ENCODE measurements around the gene TM2D3. TPM values are rescaled to one million over a fixed set of nuclear protein-coding genes. Genes with fewer than 3 reads are reported as not detected.

The TM2D3 gene, protein sequence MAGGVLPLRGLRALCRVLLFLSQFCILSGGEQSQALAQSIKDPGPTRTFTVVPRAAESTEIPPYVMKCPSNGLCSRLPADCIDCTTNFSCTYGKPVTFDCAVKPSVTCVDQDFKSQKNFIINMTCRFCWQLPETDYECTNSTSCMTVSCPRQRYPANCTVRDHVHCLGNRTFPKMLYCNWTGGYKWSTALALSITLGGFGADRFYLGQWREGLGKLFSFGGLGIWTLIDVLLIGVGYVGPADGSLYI
- total RNA-seq (2022; extraction: Qiagen RNA extraction; ENCODE audit: low read depth): 27.1 to 34.9 TPM (median 33.1 TPM) in 5 replicates

DNA sequence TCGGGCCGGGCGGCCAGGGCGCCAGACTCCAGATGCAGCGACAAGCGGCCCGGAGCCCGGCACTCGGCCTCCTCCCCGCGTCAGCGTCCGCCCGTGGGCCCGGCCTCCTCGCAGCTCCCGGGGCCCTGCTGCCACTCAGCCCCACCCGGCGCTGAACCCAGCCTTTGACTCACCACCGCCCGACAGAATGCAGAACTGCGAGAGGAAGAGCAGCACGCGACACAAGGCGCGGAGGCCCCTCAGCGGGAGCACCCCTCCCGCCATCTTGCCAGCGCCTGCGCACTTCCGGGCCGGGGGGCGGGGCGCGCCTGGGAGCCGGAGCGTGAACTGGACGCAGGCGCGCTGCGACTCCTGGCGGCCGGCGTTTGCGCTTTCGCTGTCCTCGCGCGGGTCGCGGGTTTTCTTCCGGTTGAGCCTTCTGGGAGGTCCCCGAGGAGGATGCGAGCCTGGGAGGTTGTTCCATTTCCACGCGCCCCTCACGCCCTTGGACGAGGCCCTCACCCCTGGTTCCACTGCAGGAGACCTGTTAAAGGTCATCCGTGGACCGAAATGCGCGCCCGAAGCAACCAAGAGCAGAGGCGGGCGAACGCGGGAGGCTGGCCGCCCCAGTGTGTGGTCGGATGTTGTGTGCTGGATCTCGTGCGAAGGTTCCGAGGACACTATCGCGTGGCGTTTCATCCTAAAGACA is at the start of gene TM2D3:
Gene TM2D3 (minus strand): TSS at position 284 of the 688 bp plus-strand sequence. CDS start 20 bp downstream, at position 264.

Other genes starting within 250 kb of the TM2D3 start
- gene PCSK6, start 162.7 kb downstream of the TM2D3 start, total RNA-seq (2022; extraction: Qiagen RNA extraction; ENCODE audit: low read depth): 10.9 to 12.5 TPM (median 11.9 TPM) in 5 replicates
- 6.6 to 8.5 TPM (median 7.7 TPM) in 5 replicates for gene TARS3, start 72.1 kb upstream of the TM2D3 start, total RNA-seq (2022; extraction: Qiagen RNA extraction; ENCODE audit: low read depth)
- not detected in 5 replicates for gene OR4F6, start 151.1 kb upstream of the TM2D3 start, total RNA-seq (2022; extraction: Qiagen RNA extraction; ENCODE audit: low read depth)
- gene OR4F15, start 159.8 kb upstream of the TM2D3 start, total RNA-seq (2022; extraction: Qiagen RNA extraction; ENCODE audit: low read depth): not detected in 5 replicates